AG04450 (cell line): Measurements from ENCODE around the gene CTNNBL1. TPM values are rescaled to one million over a fixed set of nuclear protein-coding genes. Genes with fewer than 3 reads are reported as not detected.

Experiments
- CTCF ChIA-PET: fragments of 300-600, 350-600 bp; formaldehyde crosslinking; extraction: SDS; loops from one replicate; lab custom pipeline; 2022; ENCODE audit warnings: antibody characterized with exemption, inconsistent platforms; lab: Charles Lee
- POLR2A ChIA-PET: fragments of 350-600 bp; formaldehyde crosslinking; extraction: SDS; loops from one replicate; lab custom pipeline; 2021; ENCODE audit warnings: antibody characterized with exemption, inconsistent platforms; lab: Yijun Ruan, JAX
- DNase-seq: peaks from one replicate; pipeline ENCODE4 v3.0.0-alpha.2; 2011; ENCODE audit warnings: low read depth, low spot score
- H3K27ac ChIP-seq: one replicate; pipeline ENCODE4 v1.5.1; 2012; ENCODE audit warnings: low read depth, low read length, control low read depth
- H3K27me3 ChIP-seq: one replicate; pipeline ENCODE4 v1.6.0; 2012; ENCODE audit warnings: low read length; ENCODE audit not compliant: control insufficient read depth, insufficient read depth
- H3K4me3 ChIP-seq: 2 replicates; pipeline ENCODE4 v1.5.1; 2011; ENCODE audit warnings: mild to moderate bottlenecking, low read depth, low read length, control low read depth
- H3K9me3 ChIP-seq: 2 replicates; pipeline ENCODE4 v1.5.1; 2012; ENCODE audit warnings: low read length; ENCODE audit not compliant: control insufficient read depth, insufficient read depth
- CTCF ChIP-seq: IDR thresholded peaks from 2 replicates; pipeline ENCODE4 v1.5.1; 2011; ENCODE audit warnings: low read depth, low read length, control low read depth, inconsistent platforms
- polyA plus RNA-seq: library from polyadenylated mRNA; depleted of rRNA; stranded (reverse); fragments of >200 nt; gene quantifications from 2 replicates; pipeline ENCODE4 v1.2.3, GENCODE V29; 2011

CTNNBL1 gene
- polyA plus RNA-seq, 1 experiment, result 27.1 TPM

GRCh38 chr20:37912874-37913273 lies 219.0 kb downstream of the CTNNBL1 start:
- H3K27me3 ChIP-seq, result peaks cover 79% of the 10 kb centered on the region
- no peak for DNase-seq
- H3K9me3 ChIP-seq, result no peaks in the 10 kb centered on the region; the same call in 1 of the 2 replicates
- TF ChIP-seq CTCF, result no peak
- CTCF ChIA-PET, result interaction anchor here (0.8 kb wide), 1 partner anchor 349 kb away, joined by 3 read pairs; no protein-coding TSS in a partner anchor
- no peak overlapping the region for H3K27ac ChIP-seq
- POLR2A ChIA-PET, result no interaction called here
- H3K4me3 ChIP-seq, result no peak overlapping the region

DNA sequence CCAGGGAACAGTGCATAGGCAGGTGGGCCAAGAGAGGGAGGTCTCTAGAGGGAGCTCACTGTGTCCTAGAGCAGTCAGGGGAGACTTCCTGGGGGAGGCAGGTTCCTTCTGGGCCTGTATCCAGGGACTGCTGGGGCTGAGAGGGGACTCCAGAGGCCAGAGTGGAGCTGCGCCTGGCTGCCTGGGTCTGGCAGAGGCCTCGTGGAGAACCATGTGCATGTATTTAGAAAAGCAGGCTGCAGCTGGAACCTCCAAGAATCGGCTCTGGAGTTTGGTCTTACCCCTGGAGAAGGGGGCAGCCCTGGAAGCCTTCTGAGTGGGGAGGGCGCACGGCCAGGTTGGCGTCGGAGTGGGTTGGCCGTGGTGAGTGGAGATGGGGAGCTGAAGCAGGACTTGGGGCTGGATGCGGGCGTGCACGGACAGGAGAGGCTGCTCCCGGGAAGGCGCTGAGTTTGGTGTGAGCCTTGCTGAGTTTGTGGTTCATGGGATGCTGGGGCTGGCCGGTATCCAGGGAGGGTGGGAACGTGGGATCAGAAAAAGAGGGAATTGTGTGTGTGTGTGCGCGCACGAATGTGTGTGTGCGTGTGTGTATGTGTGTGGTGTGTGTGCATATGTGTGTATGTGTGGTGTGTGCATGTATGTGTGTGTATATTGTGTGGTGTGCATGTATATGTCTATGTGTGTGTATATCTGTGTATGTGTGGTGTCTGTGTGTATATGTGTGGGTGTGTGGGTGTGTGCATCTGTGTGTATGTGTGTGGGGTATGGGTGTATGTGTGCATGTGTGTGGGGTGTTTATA lies 219.9 kb downstream of the CTNNBL1 start:
- POLR2A ChIA-PET, result no interaction called here
- Histone ChIP-seq H3K27me3 (peaks cover 82% of the 10 kb centered on the region), H3K27ac (no peak overlapping the region), H3K4me3 (no peak overlapping the region), H3K9me3 (no peaks in the 10 kb centered on the region; the same call in 1 of the 2 replicates)
- TF ChIP-seq CTCF, result no peak
- DNase-seq, result no peak
- CTCF ChIA-PET, result interaction anchor here (0.8 kb wide), 1 partner anchor 350 kb away, joined by 3 read pairs; no protein-coding TSS in a partner anchor

GRCh38 chr20:37914367-37914671 lies 220.5 kb downstream of the CTNNBL1 start:
- no peak for TF ChIP-seq CTCF
- Histone ChIP-seq H3K4me3 (no peak overlapping the region), H3K9me3 (no peaks in the 10 kb centered on the region; the same call in 1 of the 2 replicates), H3K27ac (no peak overlapping the region), H3K27me3 (peaks cover 82% of the 10 kb centered on the region)
- no peak for DNase-seq
- POLR2A ChIA-PET, result interaction anchor here (0.8 kb wide), 1 partner anchor 12 kb away, joined by 3 read pairs; no protein-coding TSS in a partner anchor
- CTCF ChIA-PET, result no interaction called here

- POLR2A ChIA-PET, result interaction anchor here (0.8 kb wide), 1 partner anchor 13 kb away, joined by 3 read pairs; no protein-coding TSS in a partner anchor
- CTCF ChIA-PET, result interaction anchor here (0.6 to 0.9 kb wide), 3 partner anchors 78 to 351 kb away, joined by 3 to 5 read pairs (median 3); no protein-coding TSS in a partner anchor
- Histone ChIP-seq H3K27ac (no peak overlapping the region), H3K27me3 (peaks cover 84% of the 10 kb centered on the region), H3K9me3 (no peaks in the 10 kb centered on the region; the same call in 1 of the 2 replicates), H3K4me3 (no peak overlapping the region)
- no peak for TF ChIP-seq CTCF
- DNase-seq, result no peak
Measured at GRCh38 chr20:37914672-37915433, 221.0 kb downstream of the CTNNBL1 start.
